Activated CD8-positive, alpha-beta memory T cell treated with anti-CD3 and anti-CD28 coated beads, Interleukin-2, amount 10 ng/mL, durations not matched to agents 7 days and 5 days (primary cell): ENCODE results near the gene SLC47A2. TPM values are rescaled to one million over a fixed set of nuclear protein-coding genes. Genes with fewer than 3 reads are reported as not detected.

Experiments used
- ATAC-seq: fragments of 150-1000 bp; cut with Tn5 transposase; one replicate; pipeline ENCODE4 v1.10.0; 2021; ENCODE audit warnings: moderate library complexity
- CTCF ChIA-PET: fragments of 350-600 bp; sonication (Branson Sonifier 250); formaldehyde crosslinking; loops from one replicate; lab custom pipeline; 2021; ENCODE audit warnings: antibody characterized with exemption; lab: Charles Lee
- DNase-seq: peaks from one replicate; pipeline ENCODE4 v3.0.0-alpha.2; 2020
- H3K27ac Mint-ChIP-seq: one replicate; pipeline ENCODE4 v1.8.0; 2021; ENCODE audit warnings: mild to moderate bottlenecking, mixed read lengths
- H3K27me3 Mint-ChIP-seq: one replicate; pipeline ENCODE4 v1.8.0; 2021; ENCODE audit warnings: mixed read lengths
- H3K36me3 Mint-ChIP-seq: one replicate; pipeline ENCODE4 v1.8.0; 2021; ENCODE audit warnings: mild to moderate bottlenecking, mixed read lengths
- H3K4me1 Mint-ChIP-seq: one replicate; pipeline ENCODE4 v1.8.0; 2021; ENCODE audit warnings: mixed read lengths
- H3K4me3 Mint-ChIP-seq: one replicate; pipeline ENCODE4 v1.8.0; 2021; ENCODE audit warnings: mild to moderate bottlenecking, moderate library complexity, mixed read lengths
- H3K9me3 Mint-ChIP-seq: one replicate; pipeline ENCODE4 v1.8.0; 2022; ENCODE audit warnings: low read depth, mixed read lengths
- total RNA-seq, 2 experiments: library from RNA; stranded (reverse); gene quantifications; one replicate each; pipeline ENCODE4 v1.2.3, GENCODE V29; 2021

SLC47A2 gene
- total RNA-seq, 2 experiments from 2014 or later, result not detected

DNA sequence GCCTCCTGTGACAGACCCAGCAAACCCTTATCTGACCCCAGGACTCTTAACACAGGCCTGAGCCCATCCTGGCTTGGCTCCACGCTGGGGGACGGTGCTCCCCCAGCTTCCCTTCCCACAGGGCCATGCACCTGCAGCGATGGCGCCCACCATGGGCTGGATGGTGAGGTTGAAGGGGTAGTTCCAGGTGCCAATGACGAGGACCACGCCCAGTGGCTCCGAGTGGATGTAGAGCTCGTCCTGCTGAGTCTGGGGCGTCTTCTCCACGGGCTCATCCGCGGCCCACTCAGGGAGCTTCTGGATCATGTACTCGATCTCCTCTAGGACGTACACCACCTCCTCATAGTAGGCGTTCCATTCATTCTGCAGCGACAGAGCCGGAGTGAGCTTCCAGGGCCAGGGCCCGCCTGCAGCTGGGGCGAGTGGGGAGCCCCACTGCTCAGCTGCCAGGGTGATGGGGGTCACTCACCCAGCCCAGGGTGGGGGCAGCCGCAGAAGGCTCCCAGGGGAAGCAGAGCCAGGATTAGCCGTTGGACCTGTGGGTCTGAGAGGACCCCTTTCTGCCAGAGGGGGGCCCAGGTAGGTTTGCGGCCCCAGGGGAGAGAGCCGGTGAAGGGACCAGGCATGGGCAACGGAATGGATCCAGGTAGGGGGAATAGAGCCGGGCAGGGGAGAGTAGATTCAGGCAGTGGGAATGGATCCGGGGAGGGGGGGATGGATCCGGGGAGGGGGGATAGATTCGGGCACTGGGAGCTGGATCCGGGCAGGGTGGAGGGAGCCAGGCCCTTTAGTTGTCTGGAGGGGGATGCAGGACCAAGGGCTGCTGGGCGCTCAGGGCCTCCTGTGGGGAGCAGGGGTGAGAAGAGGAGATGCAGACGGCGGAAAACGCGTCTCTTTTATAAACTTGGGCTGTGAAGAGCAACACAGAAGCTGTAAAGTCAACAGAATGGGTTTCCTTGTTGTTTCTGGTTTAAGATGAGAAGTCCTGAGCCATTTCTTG is 27.0 kb upstream of the SLC47A2 start:
- Mint-ChIP-seq H3K4me3 (no peak overlapping the region), H3K27me3 (peaks cover 3% of the 10 kb centered on the region), H3K4me1 (no peaks in the 10 kb centered on the region), H3K36me3 (no peaks in the 10 kb centered on the region), H3K27ac (no peak overlapping the region), H3K9me3 (no peaks in the 10 kb centered on the region)
- ATAC-seq (no peak), DNase-seq (no peak)
- CTCF ChIA-PET, result interaction anchor here (1.0 to 2.5 kb wide), 5 partner anchors 19 to 404 kb away, joined by 3 to 18 read pairs (median 7); no protein-coding TSS in a partner anchor

DNA sequence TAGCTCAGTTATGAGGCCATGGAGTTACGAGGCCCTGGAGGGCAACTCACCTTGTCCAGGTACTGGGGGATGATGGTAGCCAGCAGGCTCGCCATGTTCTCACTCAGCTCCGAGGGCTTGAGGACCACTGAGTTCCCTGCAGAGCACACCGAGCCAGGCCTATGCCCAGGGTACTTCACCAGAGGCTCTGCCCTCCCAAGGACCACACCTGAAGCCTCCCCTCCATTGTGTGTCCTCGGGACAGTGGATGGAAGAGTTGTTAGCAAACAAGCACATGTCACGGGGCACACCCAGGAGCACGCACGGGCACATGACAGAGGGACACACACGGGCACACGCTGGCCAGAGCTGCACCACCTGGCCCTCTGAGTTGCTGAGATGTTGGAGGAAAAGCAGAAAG is 26.1 kb upstream of the SLC47A2 start:
- Mint-ChIP-seq H3K36me3 (no peaks in the 10 kb centered on the region), H3K27me3 (no peaks in the 10 kb centered on the region), H3K27ac (no peak overlapping the region), H3K9me3 (no peaks in the 10 kb centered on the region), H3K4me3 (no peak overlapping the region), H3K4me1 (no peaks in the 10 kb centered on the region)
- ATAC-seq (no peak), DNase-seq (no peak)
- CTCF ChIA-PET, result interaction anchor here (1.0 to 2.3 kb wide), 3 partner anchors 9 to 24 kb away, joined by 3 to 7 read pairs (median 3); no protein-coding TSS in a partner anchor

DNA sequence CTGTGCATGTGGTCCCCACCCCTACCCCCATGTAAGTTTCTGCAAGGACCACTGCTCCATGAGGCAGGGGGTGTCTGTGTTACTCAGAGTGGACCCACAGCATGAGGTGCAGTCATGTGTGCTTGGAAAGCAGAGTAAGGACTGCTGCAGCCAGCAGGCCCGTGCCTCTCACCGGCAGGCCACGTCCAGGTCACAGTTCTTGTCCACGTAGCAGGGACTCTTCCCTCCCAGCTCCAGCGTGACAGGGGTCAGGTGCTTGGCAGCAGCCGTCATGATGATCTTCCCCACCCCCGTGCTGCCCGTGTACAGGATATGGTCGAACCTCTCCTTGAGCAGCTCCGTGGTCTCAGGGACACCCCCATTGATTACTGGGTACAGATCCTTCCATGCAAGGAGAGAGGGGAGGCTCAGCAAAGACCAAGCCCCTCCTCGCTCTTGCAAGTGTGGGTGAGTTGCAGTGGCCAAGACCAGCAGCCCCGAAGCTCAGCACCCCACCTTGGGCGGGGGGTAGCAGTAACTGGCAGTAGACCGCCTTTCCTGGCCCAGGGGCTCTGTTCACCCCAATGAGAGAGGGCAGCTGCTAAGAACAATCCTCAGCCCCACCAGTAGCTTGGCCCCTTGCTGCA is 25.6 kb upstream of the SLC47A2 start:
- DNase-seq (no peak), ATAC-seq (no peak)
- H3K4me3 Mint-ChIP-seq, result no peak overlapping the region
- H3K27ac Mint-ChIP-seq, result no peak overlapping the region
- no peaks in the 10 kb centered on the region for H3K36me3 Mint-ChIP-seq
- no peaks in the 10 kb centered on the region for H3K4me1 Mint-ChIP-seq
- CTCF ChIA-PET, result interaction anchor here (1.0 to 2.3 kb wide), 3 partner anchors 10 to 25 kb away, joined by 3 to 7 read pairs (median 3); no protein-coding TSS in a partner anchor
- H3K9me3 Mint-ChIP-seq, result no peaks in the 10 kb centered on the region
- no peaks in the 10 kb centered on the region for H3K27me3 Mint-ChIP-seq

DNA sequence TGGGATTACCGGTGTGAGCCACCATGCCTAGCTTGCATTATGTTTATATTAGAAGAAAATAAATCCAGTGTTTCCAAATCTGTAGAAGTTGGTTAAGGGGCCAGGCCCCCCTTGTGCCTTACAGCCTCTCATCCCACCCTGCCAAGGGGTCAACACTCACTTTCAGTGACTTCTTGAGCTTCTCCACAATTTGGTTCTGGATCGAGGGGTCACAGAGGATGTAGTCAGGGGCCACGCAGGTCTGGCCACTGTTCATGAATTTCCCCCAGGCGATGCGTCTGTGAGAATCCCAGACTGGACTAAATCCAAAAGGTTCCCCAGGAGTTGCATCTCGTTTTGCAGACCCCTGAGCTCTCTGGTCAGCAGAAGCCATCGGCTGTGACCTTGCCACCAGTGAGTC is 24.5 kb upstream of the SLC47A2 start:
- Mint-ChIP-seq H3K4me3 (no peak overlapping the region), H3K36me3 (no peaks in the 10 kb centered on the region)

GRCh38 chr17:19739241-19740201 is 23.1 kb upstream of the SLC47A2 start:
- H3K27ac Mint-ChIP-seq, result no peak overlapping the region
- no peak for DNase-seq
- CTCF ChIA-PET, result no interaction called here
- no peaks in the 10 kb centered on the region for H3K9me3 Mint-ChIP-seq
- H3K36me3 Mint-ChIP-seq, result no peaks in the 10 kb centered on the region
- no peaks in the 10 kb centered on the region for H3K4me1 Mint-ChIP-seq
- H3K4me3 Mint-ChIP-seq, result no peak overlapping the region
- no peak for ATAC-seq
- peaks cover 2% of the 10 kb centered on the region for H3K27me3 Mint-ChIP-seq

More for the DNA sequence above, 24.5 kb upstream of the SLC47A2 start:
- ATAC-seq (no peak), DNase-seq (no peak)
- Mint-ChIP-seq H3K27me3 (no peaks in the 10 kb centered on the region), H3K4me1 (no peaks in the 10 kb centered on the region), H3K27ac (no peak overlapping the region), H3K9me3 (no peaks in the 10 kb centered on the region)
- CTCF ChIA-PET, result no interaction called here

- no peaks in the 10 kb centered on the region for H3K9me3 Mint-ChIP-seq
- no peaks in the 10 kb centered on the region for H3K4me1 Mint-ChIP-seq
- CTCF ChIA-PET, result no interaction called here
- DNase-seq, result no peak
- H3K27ac Mint-ChIP-seq, result no peak overlapping the region
- H3K36me3 Mint-ChIP-seq, result no peaks in the 10 kb centered on the region
- peaks cover 6% of the 10 kb centered on the region for H3K27me3 Mint-ChIP-seq
- no peak for ATAC-seq
- no peak overlapping the region for H3K4me3 Mint-ChIP-seq
Measured at GRCh38 chr17:19738757-19739156, 22.4 kb upstream of the SLC47A2 start.

DNA sequence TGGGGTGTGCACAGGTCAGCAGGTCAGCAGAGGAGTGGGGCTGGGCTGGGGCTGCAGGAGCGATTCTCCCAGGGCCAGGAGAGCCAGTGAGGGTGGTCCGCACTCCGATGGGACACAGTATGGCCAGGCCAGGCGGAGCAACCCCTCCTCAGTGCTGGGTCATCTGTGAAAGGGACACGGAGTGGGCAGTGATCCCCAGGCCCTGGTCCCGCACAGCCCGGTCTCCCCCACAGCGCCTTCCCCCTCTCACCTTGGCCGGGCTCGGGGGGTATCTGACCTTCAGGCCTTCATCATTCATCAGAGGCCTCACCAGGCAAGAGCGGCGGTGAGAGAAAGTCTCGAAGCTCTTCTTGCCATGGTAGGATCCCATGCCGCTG is 21.7 kb upstream of the SLC47A2 start:
- ATAC-seq (no peak), DNase-seq (no peak)
- CTCF ChIA-PET, result no interaction called here
- H3K4me1 Mint-ChIP-seq, result no peaks in the 10 kb centered on the region
- H3K27me3 Mint-ChIP-seq, result peaks cover 6% of the 10 kb centered on the region
- no peak overlapping the region for H3K27ac Mint-ChIP-seq
- no peaks in the 10 kb centered on the region for H3K36me3 Mint-ChIP-seq
- no peak overlapping the region for H3K4me3 Mint-ChIP-seq
- no peaks in the 10 kb centered on the region for H3K9me3 Mint-ChIP-seq

- Mint-ChIP-seq H3K4me3 (no peak overlapping the region), H3K27me3 (peaks cover 6% of the 10 kb centered on the region), H3K36me3 (no peaks in the 10 kb centered on the region), H3K4me1 (no peaks in the 10 kb centered on the region), H3K27ac (no peak overlapping the region), H3K9me3 (no peaks in the 10 kb centered on the region)
- DNase-seq (no peak), ATAC-seq (no peak)
- CTCF ChIA-PET, result interaction anchor here (1.2 kb wide), 1 partner anchor 25 kb away, joined by 3 read pairs; no protein-coding TSS in a partner anchor
Measured at GRCh38 chr17:19737305-19738072, 21.1 kb upstream of the SLC47A2 start.

DNA sequence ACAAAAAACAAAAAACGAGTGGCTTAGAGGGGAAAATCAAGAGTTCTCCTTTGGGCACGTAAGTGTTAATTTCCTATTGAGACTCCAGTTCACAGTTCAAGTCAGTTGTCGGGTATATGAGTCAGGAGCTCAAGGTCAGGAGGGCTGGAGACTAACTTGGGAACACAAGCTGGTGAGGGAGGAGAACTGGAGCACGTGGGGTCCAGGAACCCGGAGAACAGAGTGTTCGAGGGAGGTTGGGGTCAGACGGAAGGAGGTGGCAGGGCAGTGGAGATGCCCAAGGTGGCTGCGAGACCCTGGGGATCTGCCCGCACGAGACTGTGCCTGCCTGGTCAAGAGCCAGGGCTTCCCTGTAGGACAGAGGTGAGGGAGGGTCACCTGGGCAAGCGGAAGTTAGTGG is 19.7 kb upstream of the SLC47A2 start:
- Mint-ChIP-seq H3K36me3 (no peaks in the 10 kb centered on the region), H3K9me3 (no peaks in the 10 kb centered on the region), H3K4me1 (no peaks in the 10 kb centered on the region), H3K27me3 (peaks cover 6% of the 10 kb centered on the region), H3K4me3 (no peak overlapping the region), H3K27ac (no peak overlapping the region)
- ATAC-seq, result no peak
- DNase-seq, result no peak
- CTCF ChIA-PET, result interaction anchor here (1.2 to 1.6 kb wide), 2 partner anchors 9 to 27 kb away, joined by 3 to 6 read pairs; no protein-coding TSS in a partner anchor

GRCh38 chr17:19733953-19734526 is 17.7 kb upstream of the SLC47A2 start:
- Mint-ChIP-seq H3K36me3 (no peaks in the 10 kb centered on the region), H3K9me3 (no peaks in the 10 kb centered on the region), H3K4me3 (no peak overlapping the region), H3K27me3 (peaks cover 6% of the 10 kb centered on the region), H3K4me1 (no peaks in the 10 kb centered on the region), H3K27ac (no peak overlapping the region)
- ATAC-seq (no peak), DNase-seq (no peak)
- CTCF ChIA-PET, result interaction anchor here (1.0 kb wide), 1 partner anchor 11 kb away, joined by 4 read pairs; no protein-coding TSS in a partner anchor

- ATAC-seq, result no peak
- H3K9me3 Mint-ChIP-seq, result no peaks in the 10 kb centered on the region
- no peak overlapping the region for H3K4me3 Mint-ChIP-seq
- DNase-seq, result no peak
- CTCF ChIA-PET, result no interaction called here
- no peaks in the 10 kb centered on the region for H3K4me1 Mint-ChIP-seq
- H3K27ac Mint-ChIP-seq, result no peak overlapping the region
- no peaks in the 10 kb centered on the region for H3K36me3 Mint-ChIP-seq
- H3K27me3 Mint-ChIP-seq, result peaks cover 6% of the 10 kb centered on the region
Measured at GRCh38 chr17:19731626-19732025, 15.2 kb upstream of the SLC47A2 start.

DNA sequence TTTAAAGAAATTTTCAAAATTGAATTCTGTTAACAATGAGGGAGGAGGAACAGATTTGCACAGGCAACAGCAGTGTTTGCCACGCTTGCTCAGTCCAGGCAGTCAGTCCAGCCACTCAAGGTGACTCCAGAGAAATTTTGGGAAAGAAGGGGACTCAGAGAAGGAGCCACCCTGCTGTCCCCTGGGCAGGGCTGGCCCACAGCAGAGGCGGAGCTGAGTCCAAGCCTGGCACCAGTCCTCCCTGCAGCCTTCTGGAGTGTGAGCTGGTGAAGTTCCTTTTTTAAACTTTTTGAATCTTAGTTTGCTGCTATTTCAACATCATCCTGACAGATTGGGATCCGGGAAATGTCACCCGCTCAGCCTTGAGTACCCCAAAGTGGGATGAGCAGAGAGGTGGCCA is 14.5 kb upstream of the SLC47A2 start:
- Mint-ChIP-seq H3K9me3 (no peaks in the 10 kb centered on the region), H3K27me3 (peaks cover 6% of the 10 kb centered on the region), H3K36me3 (no peaks in the 10 kb centered on the region), H3K27ac (no peak overlapping the region), H3K4me3 (no peak overlapping the region), H3K4me1 (no peaks in the 10 kb centered on the region)
- DNase-seq (no peak), ATAC-seq (no peak)
- CTCF ChIA-PET, result no interaction called here
